Calu3 (cell line): ENCODE data around the gene RNF217. TPM values are rescaled to one million over a fixed set of nuclear protein-coding genes. Genes with fewer than 3 reads are reported as not detected.

ENCODE experiments used
- BruUV-seq: library from RNA; stranded (reverse); fragments of 400-500 nt; replicated peaks from 2 replicates; lab custom pipeline; 2021; lab: Mats Ljungman, UMichigan
- CTCF ChIA-PET: fragments of 300-600 bp; sonication (Branson Sonifier 250); formaldehyde crosslinking; loops from one replicate; lab custom pipeline; 2022; ENCODE audit warnings: antibody characterized with exemption; lab: Charles Lee
- DNase-seq: peaks from one replicate; pipeline ENCODE4 v3.0.0; 2022
- H3K27ac Mint-ChIP-seq: one replicate; pipeline ENCODE4 v1.8.0; 2022; ENCODE audit warnings: mixed read lengths; ENCODE audit not compliant: unreplicated experiment
- H3K27me3 Mint-ChIP-seq: one replicate; pipeline ENCODE4 v1.8.0; 2022; ENCODE audit warnings: mixed read lengths; ENCODE audit not compliant: unreplicated experiment
- H3K36me3 Mint-ChIP-seq: one replicate; pipeline ENCODE4 v1.8.0; 2022; ENCODE audit warnings: mild to moderate bottlenecking, moderate library complexity, mixed read lengths; ENCODE audit not compliant: insufficient read depth, unreplicated experiment
- H3K4me1 Mint-ChIP-seq: one replicate; pipeline ENCODE4 v1.8.0; 2022; ENCODE audit warnings: mild to moderate bottlenecking, low read depth, mixed read lengths; ENCODE audit not compliant: unreplicated experiment
- H3K4me3 Mint-ChIP-seq: one replicate; pipeline ENCODE4 v1.8.0; 2022; ENCODE audit warnings: mild to moderate bottlenecking, low read depth, moderate library complexity, mixed read lengths; ENCODE audit not compliant: unreplicated experiment
- H3K9me3 Mint-ChIP-seq: one replicate; pipeline ENCODE4 v1.8.0; 2022; ENCODE audit warnings: low read depth, mixed read lengths; ENCODE audit not compliant: unreplicated experiment
- CTCF ChIP-seq: fragments of 200-600 bp; IDR thresholded peaks from one replicate; pipeline ENCODE4 v1.8.0; 2022; ENCODE audit warnings: antibody characterized with exemption; ENCODE audit not compliant: unreplicated experiment
- intact Hi-C: fragments of 100-400 bp; cut with micrococcal nuclease; formaldehyde crosslinking; loops from one replicate; pipeline ENCODE4 v1.10.0; 2022; ENCODE audit not compliant: unreplicated experiment
- total RNA-seq: library from RNA; stranded (reverse); gene quantifications from 2 replicates; pipeline ENCODE4 v1.2.3, GENCODE V29; 2022

The RNF217 gene
- total RNA-seq, 1 experiment from 2014 or later, result 15.4 TPM

GRCh38 chr6:124995131-124995530, 32.9 kb downstream of the RNF217 start:
- DNase-seq, result no peak
- H3K27me3 Mint-ChIP-seq, result no peaks in the 10 kb centered on the region
- peaks cover 4% of the 10 kb centered on the region for H3K36me3 Mint-ChIP-seq
- H3K27ac Mint-ChIP-seq, result no peak overlapping the region
- no peak for TF ChIP-seq CTCF
- intact Hi-C loops, result no loop called here
- CTCF ChIA-PET, result no interaction called here
- H3K4me1 Mint-ChIP-seq, result peaks cover 9% of the 10 kb centered on the region
- BruUV-seq, result no TSS peak
- no peak overlapping the region for H3K4me3 Mint-ChIP-seq
- no peaks in the 10 kb centered on the region for H3K9me3 Mint-ChIP-seq

GRCh38 chr6:124995645-124996325, 33.5 kb downstream of the RNF217 start:
- Mint-ChIP-seq H3K27me3 (no peaks in the 10 kb centered on the region), H3K36me3 (peaks cover 4% of the 10 kb centered on the region), H3K9me3 (no peaks in the 10 kb centered on the region), H3K27ac (no peak overlapping the region), H3K4me1 (peaks cover 9% of the 10 kb centered on the region), H3K4me3 (no peak overlapping the region)
- CTCF ChIA-PET, result interaction anchor here (0.6 kb wide), 1 partner anchor 909 kb away, joined by 3 read pairs; no protein-coding TSS in a partner anchor
- intact Hi-C loops, result no loop called here
- DNase-seq, result no peak
- no peak for TF ChIP-seq CTCF
- BruUV-seq, result no TSS peak

- no peaks in the 10 kb centered on the region for H3K9me3 Mint-ChIP-seq
- CTCF ChIA-PET, result interaction anchor here (0.6 kb wide), 1 partner anchor 908 kb away, joined by 3 read pairs; no protein-coding TSS in a partner anchor
- no peaks in the 10 kb centered on the region for H3K27me3 Mint-ChIP-seq
- no peak for TF ChIP-seq CTCF
- H3K36me3 Mint-ChIP-seq, result peaks cover 4% of the 10 kb centered on the region
- H3K4me3 Mint-ChIP-seq, result no peak overlapping the region
- DNase-seq, result no peak
- no TSS peak for BruUV-seq
- peaks cover 9% of the 10 kb centered on the region for H3K4me1 Mint-ChIP-seq
- no peak overlapping the region for H3K27ac Mint-ChIP-seq
- intact Hi-C loops, result no loop called here
Measured at GRCh38 chr6:124996411-124996810, 34.2 kb downstream of the RNF217 start.

- no peak for DNase-seq
- H3K36me3 Mint-ChIP-seq, result peaks cover 8% of the 10 kb centered on the region
- peak overlapping the region; percentile 11 for H3K27ac Mint-ChIP-seq
- H3K9me3 Mint-ChIP-seq, result no peaks in the 10 kb centered on the region
- intact Hi-C loops, result no loop called here
- no peak for TF ChIP-seq CTCF
- no TSS peak for BruUV-seq
- H3K27me3 Mint-ChIP-seq, result no peaks in the 10 kb centered on the region
- CTCF ChIA-PET, result no interaction called here
- peaks cover 14% of the 10 kb centered on the region for H3K4me1 Mint-ChIP-seq
- H3K4me3 Mint-ChIP-seq, result no peak overlapping the region
Measured at GRCh38 chr6:124997196-124997875, 35.1 kb downstream of the RNF217 start.
